Gastroesophageal sphincter (tissue), 4 donors: ENCODE measurements around the gene S100A7. TPM values are rescaled to one million over a fixed set of nuclear protein-coding genes. Genes with fewer than 3 reads are reported as not detected.

Source experiments
- ATAC-seq: fragments of 150-250 bp; one replicate; pipeline ENCODE4 v1.9.1; 2016; ENCODE audit warnings: mild to moderate bottlenecking, moderate library complexity
- H3K27ac ChIP-seq, 4 donors: fragments of 200-600 bp; sonication (generic) in 3 of 4; 1 replicate in 3 of 4; 2 replicates in 1 of 4; pipeline ENCODE4 v1.5.1; 2016 to 2019
- H3K27me3 ChIP-seq: fragments of 200-600 bp; sonication (generic); one replicate; pipeline ENCODE4 v1.5.1; 2019
- H3K36me3 ChIP-seq, 2 donors: fragments of 200-600 bp; sonication (generic); one replicate each; pipeline ENCODE4 v1.5.1; 2019; ENCODE audit warnings: control low read depth in 1 of 2
- H3K4me1 ChIP-seq, 3 donors: fragments of 200-600 bp; sonication (generic); 1 replicate in 2 of 3; 2 replicates in 1 of 3; pipeline ENCODE4 v1.5.1; 2016 to 2019; ENCODE audit warnings: control low read depth in 2 of 3
- H3K4me3 ChIP-seq, 2 donors: fragments of 200-600 bp; sonication (generic); one replicate each; pipeline ENCODE4 v1.5.1; 2019; ENCODE audit warnings: mild to moderate bottlenecking in 1 of 2, moderate library complexity in 1 of 2
- H3K9me3 ChIP-seq, 3 donors: fragments of 200-600 bp; sonication (generic); one replicate each; pipeline ENCODE4 v1.5.1; 2017 to 2019; ENCODE audit warnings: control low read depth in 2 of 3
- EP300 ChIP-seq: sonication (generic); formaldehyde crosslinking; IDR thresholded peaks from one replicate; pipeline ENCODE4 v1.6.1; 2017; ENCODE audit warnings: antibody characterized with exemption, mild to moderate bottlenecking
- POLR2A ChIP-seq, 2 donors: fragments of 450-650 bp; IDR thresholded peaks; one replicate each; pipeline ENCODE4 v1.6.1; 2017; ENCODE audit warnings: antibody characterized with exemption in 2 of 2, mild to moderate bottlenecking in 2 of 2, moderate library complexity in 1 of 2
- POLR2AphosphoS5 ChIP-seq: sonication (generic); formaldehyde crosslinking; IDR thresholded peaks from one replicate; pipeline ENCODE4 v1.6.1; 2017; ENCODE audit warnings: antibody characterized with exemption
- WGBS, 2 donors: methylation state at CpG; one replicate each; pipeline ENCODE4 v1.1.5; 2018; ENCODE audit warnings: low coverage in 1 of 2; 5-methylcytosine and 5-hydroxymethylcytosine counted together
- total RNA-seq, 4 donors: library from RNA; depleted of rRNA; stranded (reverse); fragments of >200 nt; gene quantifications; one replicate each; pipeline ENCODE4 v1.1.0, GENCODE V29; 2016
- TF ChIP-seq, protein P1 (sequence below), 4 experiments: fragments of 200-600 bp in 2 of 4; fragments of 450-650 bp in 2 of 4; sonication (generic) in 1 of 4; IDR thresholded peaks; one replicate each; pipeline ENCODE4 v1.5.1; 2017 to 2019; ENCODE audit warnings: antibody characterized with exemption in 4 of 4, mild to moderate bottlenecking in 2 of 4, moderate library complexity in 2 of 4

The S100A7 gene
- total RNA-seq, 4 donors from 2014 or later: 33.0 to 253 TPM; not detected in 2

DNA sequence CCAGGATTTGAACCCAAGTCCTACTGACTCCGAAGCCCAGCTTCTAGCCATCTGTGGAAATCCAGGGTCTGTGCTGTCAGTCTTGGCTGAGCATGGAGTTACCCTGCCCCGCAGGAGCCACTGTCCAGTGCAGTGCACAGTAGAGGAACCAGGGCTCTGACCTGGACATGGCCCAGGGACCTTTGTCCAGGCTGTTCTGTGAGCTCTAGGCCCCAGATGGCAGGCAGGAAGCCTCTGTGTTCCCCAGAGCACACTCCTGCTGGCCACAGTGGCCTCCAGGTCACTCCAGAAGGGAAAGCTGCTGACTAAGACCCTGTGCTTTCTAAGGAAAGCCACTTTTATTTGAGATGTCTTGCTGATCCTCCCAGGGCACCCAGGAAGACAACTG, 30.3 kb downstream of the S100A7 start:
- ATAC-seq: no peak
- H3K4me1 ChIP-seq: no peaks in the 10 kb centered on the region
- H3K27ac ChIP-seq: no peak overlapping the region
- WGBS, 2 donors: no CpG with 5 or more reads among the region's 2 CpGs
- H3K27me3 ChIP-seq: peaks cover 33% of the 10 kb centered on the region
- H3K4me3 ChIP-seq: no peak overlapping the region
- H3K36me3 ChIP-seq: no peaks in the 10 kb centered on the region
- TF ChIP-seq, protein P1, sequence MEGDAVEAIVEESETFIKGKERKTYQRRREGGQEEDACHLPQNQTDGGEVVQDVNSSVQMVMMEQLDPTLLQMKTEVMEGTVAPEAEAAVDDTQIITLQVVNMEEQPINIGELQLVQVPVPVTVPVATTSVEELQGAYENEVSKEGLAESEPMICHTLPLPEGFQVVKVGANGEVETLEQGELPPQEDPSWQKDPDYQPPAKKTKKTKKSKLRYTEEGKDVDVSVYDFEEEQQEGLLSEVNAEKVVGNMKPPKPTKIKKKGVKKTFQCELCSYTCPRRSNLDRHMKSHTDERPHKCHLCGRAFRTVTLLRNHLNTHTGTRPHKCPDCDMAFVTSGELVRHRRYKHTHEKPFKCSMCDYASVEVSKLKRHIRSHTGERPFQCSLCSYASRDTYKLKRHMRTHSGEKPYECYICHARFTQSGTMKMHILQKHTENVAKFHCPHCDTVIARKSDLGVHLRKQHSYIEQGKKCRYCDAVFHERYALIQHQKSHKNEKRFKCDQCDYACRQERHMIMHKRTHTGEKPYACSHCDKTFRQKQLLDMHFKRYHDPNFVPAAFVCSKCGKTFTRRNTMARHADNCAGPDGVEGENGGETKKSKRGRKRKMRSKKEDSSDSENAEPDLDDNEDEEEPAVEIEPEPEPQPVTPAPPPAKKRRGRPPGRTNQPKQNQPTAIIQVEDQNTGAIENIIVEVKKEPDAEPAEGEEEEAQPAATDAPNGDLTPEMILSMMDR (IDR thresholded peaks at IDR 0.05): no peak
- TF ChIP-seq POLR2A (IDR thresholded peaks at IDR 0.05) (no peak), EP300 (no peak), POLR2AphosphoS5 (no peak)
- H3K9me3 ChIP-seq: no peaks in the 10 kb centered on the region

DNA sequence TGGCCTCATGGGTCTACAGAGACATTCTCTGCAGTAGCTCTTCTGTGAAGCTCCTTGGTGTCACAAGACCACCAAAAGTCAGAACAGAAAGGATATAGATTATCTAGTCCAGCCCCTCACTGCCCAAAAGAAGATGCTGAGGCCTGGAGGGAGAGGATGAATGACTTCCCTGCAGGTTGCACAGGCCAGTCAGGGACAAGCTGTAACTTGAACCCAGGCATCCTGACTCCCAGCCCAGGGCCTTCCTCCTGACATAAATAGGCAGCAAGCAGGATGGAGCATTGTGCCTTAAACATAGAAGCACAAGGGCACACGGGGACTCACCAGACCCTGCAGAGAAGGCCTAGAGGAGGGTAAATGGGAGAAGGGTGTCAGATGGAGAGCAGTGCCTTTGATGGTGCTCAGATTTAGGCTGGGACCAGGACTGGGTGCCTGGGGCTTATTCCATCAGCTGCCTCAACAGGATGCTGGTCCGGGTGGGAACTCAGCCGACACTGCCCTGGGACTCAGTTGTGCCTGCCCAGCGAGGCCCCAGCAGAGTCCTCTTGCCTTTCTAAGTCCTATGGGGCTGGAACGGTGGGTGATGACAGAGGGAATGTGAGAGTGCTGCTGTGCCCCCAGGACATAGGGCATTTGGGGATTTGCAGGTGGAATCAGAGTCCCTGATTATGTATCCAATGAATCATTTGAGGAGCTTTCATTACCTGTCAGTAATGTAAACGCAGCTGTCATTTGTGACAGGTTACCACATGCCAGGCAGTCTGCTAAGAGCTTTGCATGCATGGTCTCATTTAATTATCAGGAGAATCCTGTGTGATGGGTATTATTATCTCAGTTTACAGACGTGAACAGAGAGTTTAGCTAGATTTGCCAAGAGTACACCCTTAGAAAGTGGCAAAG, 30.9 kb downstream of the S100A7 start:
- 79 to 80% methylated on average over 2 to 3 of the region's 7 CpGs for WGBS, 2 donors
- H3K4me1 ChIP-seq: no peaks in the 10 kb centered on the region
- peaks cover 27% of the 10 kb centered on the region for H3K27me3 ChIP-seq
- TF ChIP-seq EP300 (no peak), POLR2AphosphoS5 (no peak), POLR2A (IDR thresholded peaks at IDR 0.05) (no peak)
- TF ChIP-seq, protein P1 (IDR thresholded peaks at IDR 0.05): no peak
- H3K27ac ChIP-seq: no peak overlapping the region
- no peaks in the 10 kb centered on the region for H3K9me3 ChIP-seq
- no peaks in the 10 kb centered on the region for H3K36me3 ChIP-seq
- no peak overlapping the region for H3K4me3 ChIP-seq
- ATAC-seq: no peak

DNA sequence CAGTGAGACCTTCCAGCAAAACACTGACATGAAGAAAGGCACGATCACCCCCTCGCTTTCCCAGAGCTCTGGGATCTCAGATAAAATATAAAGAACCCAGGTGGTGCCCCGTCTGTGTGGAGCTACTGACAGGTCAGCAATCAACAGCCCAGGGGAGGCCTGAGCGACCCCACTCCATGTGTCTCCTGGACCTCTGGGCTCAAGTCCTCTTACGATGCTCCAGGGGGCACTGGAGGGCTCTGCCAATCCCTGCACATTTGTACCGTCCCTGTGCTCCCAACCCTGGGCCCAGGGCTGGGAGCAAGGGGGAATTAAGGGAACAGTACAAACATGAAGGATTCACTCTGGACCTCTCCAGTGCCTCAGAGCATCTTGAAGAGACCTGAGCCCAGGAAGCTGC, 31.7 kb downstream of the S100A7 start:
- H3K4me1 ChIP-seq: no peaks in the 10 kb centered on the region
- TF ChIP-seq EP300 (no peak), POLR2A (IDR thresholded peaks at IDR 0.05) (no peak), POLR2AphosphoS5 (no peak)
- TF ChIP-seq, protein P1 (IDR thresholded peaks at IDR 0.05): no peak
- H3K36me3 ChIP-seq: no peaks in the 10 kb centered on the region
- H3K4me3 ChIP-seq: no peak overlapping the region
- H3K27ac ChIP-seq: no peak overlapping the region
- no peaks in the 10 kb centered on the region for H3K9me3 ChIP-seq
- peaks cover 21% of the 10 kb centered on the region for H3K27me3 ChIP-seq
- ATAC-seq: no peak
- WGBS, 2 donors: 83 to 100% methylated on average over 1 to 2 of the region's 6 CpGs

DNA sequence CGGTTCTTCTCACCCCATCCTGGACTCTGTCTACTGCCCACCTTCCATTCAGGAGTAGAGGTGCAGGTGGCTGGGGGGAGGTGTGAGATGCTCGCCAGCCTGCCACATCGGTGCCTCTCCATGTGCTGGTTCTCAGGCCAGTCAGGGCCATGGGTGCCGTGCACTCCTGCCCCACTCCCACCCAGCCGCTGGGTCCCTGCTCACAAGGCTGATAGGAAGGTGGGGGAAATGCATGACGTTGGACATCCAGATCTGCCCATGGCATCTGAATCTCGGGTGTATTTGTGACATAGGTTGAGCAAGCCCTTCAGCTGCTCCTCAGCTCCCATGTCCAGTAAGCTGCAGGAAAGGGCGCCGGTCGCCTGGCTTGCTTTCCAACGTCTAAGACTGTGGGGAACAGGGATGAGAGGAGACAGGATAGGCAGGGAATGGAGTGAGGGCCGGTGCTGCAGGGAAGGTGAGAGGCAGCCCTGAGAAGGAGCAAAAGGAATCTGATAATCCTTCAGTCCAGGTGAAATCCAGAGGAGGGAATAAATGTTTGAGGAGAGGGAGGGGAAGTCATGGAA, 32.3 kb downstream of the S100A7 start:
- Histone ChIP-seq H3K4me1 (no peaks in the 10 kb centered on the region), H3K9me3 (no peaks in the 10 kb centered on the region), H3K27ac (no peak overlapping the region), H3K36me3 (no peaks in the 10 kb centered on the region), H3K27me3 (peaks cover 21% of the 10 kb centered on the region), H3K4me3 (no peak overlapping the region)
- no peak for ATAC-seq
- TF ChIP-seq, protein P1 (IDR thresholded peaks at IDR 0.05): no peak
- TF ChIP-seq POLR2A (IDR thresholded peaks at IDR 0.05) (no peak), EP300 (no peak), POLR2AphosphoS5 (no peak)
- WGBS, 2 donors: 81% methylated on average over 6 of the region's 12 CpGs; no CpG with 5 or more reads in 1 of the 2 donors
